BLaER1 (cell line): ENCODE results near the gene ITGA5.

ENCODE experiments used
- H3K27ac ChIP-seq: shearing (Covaris generic); formaldehyde crosslinking; 2 replicates; pipeline ENCODE4 v1.8.1; 2022
- H3K27me3 ChIP-seq: shearing (Covaris generic); formaldehyde crosslinking; 2 replicates; pipeline ENCODE4 v1.8.1; 2022
- H3K36me3 ChIP-seq: shearing (Covaris generic); formaldehyde crosslinking; 2 replicates; pipeline ENCODE4 v1.8.1; 2022
- H3K4me1 ChIP-seq: shearing (Covaris generic); formaldehyde crosslinking; 2 replicates; pipeline ENCODE4 v1.8.1; 2022
- H3K4me2 ChIP-seq: shearing (Covaris generic); formaldehyde crosslinking; 2 replicates; pipeline ENCODE4 v1.8.1; 2022
- H3K4me3 ChIP-seq: shearing (Covaris generic); formaldehyde crosslinking; 2 replicates; pipeline ENCODE4 v1.8.1; 2022
- H3K9ac ChIP-seq: shearing (Covaris generic); formaldehyde crosslinking; 2 replicates; pipeline ENCODE4 v1.8.1; 2022
- H3K9me3 ChIP-seq: shearing (Covaris generic); formaldehyde crosslinking; 2 replicates; pipeline ENCODE4 v1.8.1; 2022
- H4K20me1 ChIP-seq: shearing (Covaris generic); formaldehyde crosslinking; 2 replicates; pipeline ENCODE4 v1.8.1; 2022
- Cebpa-rat ChIP-seq: shearing (Covaris generic); IDR thresholded peaks from 2 replicates; pipeline ENCODE4 v1.8.1; 2022

Gene ITGA5

DNA sequence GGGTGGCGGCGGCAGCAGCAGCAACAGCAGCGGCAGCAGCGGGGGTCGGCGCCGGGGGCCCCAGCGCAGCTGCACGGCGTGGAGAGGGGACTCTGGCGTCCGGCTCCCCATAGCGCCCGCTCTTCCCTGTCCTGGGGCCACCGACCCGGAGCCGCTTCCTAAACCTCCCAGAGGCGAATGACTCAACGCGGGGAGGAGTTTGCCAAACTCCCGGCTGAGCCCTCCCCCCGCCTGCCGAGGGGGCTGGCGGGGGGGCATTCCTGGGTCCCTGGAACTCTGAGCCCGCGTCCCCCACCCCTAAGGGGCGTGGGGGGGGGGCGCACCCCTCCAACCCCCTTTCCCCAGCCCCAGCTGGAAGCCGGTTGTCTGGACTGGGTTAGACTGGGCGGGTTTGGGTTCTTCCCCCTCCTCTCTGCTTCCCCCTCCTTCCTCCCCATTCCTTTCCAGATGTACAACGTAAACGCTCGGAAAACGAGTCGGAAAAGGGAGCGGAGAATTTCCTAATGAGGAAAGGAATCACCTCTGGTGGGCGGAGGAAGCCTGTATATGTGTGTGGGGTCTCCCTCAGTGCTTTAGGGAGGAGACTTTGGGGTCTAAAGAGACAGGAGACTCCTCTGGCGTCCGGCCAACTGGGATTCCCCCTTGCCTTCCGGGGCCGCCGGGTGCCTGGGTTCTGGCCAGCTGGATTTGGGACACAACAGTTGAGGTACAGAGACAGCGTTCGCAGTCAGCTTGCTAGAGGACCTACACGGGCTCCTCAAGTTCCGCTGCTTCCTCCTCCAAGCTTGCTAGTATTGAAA, at the start of gene ITGA5:
ITGA5 (minus strand) TSS at position 179 of the 800 bp plus-strand sequence; CDS start at position 111, 68 bp downstream.
- no peak for TF ChIP-seq Cebpa-rat
- H3K27ac ChIP-seq = peak within 1 kb of the TSS; percentile 98
- H3K27me3 ChIP-seq = no peaks in the 10 kb centered on the region
- H3K9ac ChIP-seq = peak within 1 kb of the TSS; percentile 98
- no peaks in the 10 kb centered on the region; the same call in 1 of the 2 replicates for H4K20me1 ChIP-seq
- peak within 1 kb of the TSS; percentile 98 for H3K4me3 ChIP-seq
- no peaks in the 10 kb centered on the region for H3K36me3 ChIP-seq
- peak within 1 kb of the TSS; percentile 93 for H3K4me2 ChIP-seq
- peaks cover 69% of the 10 kb centered on the region for H3K4me1 ChIP-seq
- H3K9me3 ChIP-seq = no peaks in the 10 kb centered on the region

DNA sequence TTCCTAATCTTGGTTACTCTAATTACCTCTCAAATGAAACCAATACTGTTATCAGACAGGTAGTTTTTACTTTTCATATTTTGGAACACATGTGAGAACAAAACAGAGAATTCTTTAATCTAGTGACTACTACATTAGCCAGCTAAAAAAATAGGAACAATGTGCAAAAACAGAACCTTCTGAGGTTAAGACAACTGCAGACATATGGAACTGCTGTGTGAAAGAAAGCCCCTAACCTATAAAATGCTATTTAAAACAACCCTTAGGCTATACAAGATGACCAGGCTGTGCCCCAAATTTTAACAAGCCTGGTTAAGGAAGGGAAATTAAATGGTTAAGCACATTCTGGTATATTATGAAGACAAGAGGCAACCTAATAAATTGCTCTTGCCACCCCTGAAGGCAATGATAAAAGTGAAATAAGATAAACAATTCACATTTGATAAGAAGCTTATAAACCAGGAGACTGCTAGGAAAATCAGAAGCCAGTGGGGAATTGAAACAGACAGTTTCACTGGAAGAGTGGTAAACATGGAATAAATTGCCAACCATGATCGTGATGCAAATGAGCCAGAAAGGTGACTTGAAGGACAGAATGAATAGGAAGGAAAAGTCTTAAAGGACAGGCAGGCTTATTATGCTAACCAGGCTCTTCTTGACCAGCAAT, 46.9 kb upstream of the ITGA5 start:
- H3K4me1 ChIP-seq = no peaks in the 10 kb centered on the region
- H3K9me3 ChIP-seq = no peaks in the 10 kb centered on the region
- H3K36me3 ChIP-seq = no peaks in the 10 kb centered on the region
- no peak overlapping the region for H3K4me2 ChIP-seq
- H4K20me1 ChIP-seq = no peaks in the 10 kb centered on the region
- no peak overlapping the region for H3K27ac ChIP-seq
- no peak for TF ChIP-seq Cebpa-rat
- no peak overlapping the region for H3K9ac ChIP-seq
- H3K27me3 ChIP-seq = no peaks in the 10 kb centered on the region
- H3K4me3 ChIP-seq = no peak overlapping the region

DNA sequence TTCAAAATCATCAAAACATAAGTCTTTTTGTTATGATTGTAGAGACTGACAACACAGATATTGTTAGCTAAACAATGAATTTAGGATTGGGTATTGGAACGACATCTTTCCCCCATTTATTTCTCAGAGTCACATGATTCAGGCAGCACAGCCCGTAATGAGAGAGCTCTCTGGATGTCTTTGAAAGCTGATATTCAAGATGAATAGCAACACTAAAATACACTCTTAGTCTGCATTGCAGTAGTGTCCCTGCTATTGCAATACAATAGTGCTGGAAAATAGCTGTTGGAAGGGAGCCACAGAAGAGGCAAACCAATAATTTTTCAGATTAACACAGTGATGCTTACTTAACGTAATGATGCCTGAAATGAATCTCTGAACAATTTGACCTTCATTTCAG, 44.4 kb upstream of the ITGA5 start:
- Histone ChIP-seq H3K4me2 (no peak overlapping the region), H3K27me3 (no peaks in the 10 kb centered on the region), H3K9me3 (no peaks in the 10 kb centered on the region), H3K4me1 (no peaks in the 10 kb centered on the region), H3K27ac (no peak overlapping the region), H3K9ac (no peak overlapping the region), H4K20me1 (no peaks in the 10 kb centered on the region), H3K36me3 (no peaks in the 10 kb centered on the region), H3K4me3 (no peak overlapping the region)
- no peak for TF ChIP-seq Cebpa-rat

DNA sequence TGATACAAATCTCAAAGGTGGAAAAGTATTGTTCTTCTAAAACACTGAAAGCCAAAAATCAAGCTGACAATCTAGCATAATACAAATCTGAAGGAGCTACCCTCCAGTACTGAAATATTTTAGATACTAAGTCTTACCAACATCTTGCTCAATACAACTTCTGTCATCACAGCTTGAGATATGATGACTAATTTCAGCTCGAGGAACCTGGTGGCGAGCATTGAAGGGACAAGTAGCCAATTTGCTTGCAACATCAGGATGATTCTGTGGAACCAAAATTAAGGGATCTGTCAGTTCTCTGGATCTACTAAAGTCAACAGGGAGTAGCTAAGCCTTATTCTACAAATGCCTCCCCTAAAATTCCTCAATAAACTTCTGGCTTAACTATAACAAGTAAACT, 44.0 kb upstream of the ITGA5 start:
- no peaks in the 10 kb centered on the region for H3K4me1 ChIP-seq
- no peaks in the 10 kb centered on the region for H4K20me1 ChIP-seq
- H3K9me3 ChIP-seq = no peaks in the 10 kb centered on the region
- H3K9ac ChIP-seq = no peak overlapping the region
- no peak overlapping the region for H3K4me3 ChIP-seq
- no peak overlapping the region for H3K4me2 ChIP-seq
- H3K36me3 ChIP-seq = no peaks in the 10 kb centered on the region
- TF ChIP-seq Cebpa-rat = no peak
- H3K27me3 ChIP-seq = no peaks in the 10 kb centered on the region
- no peak overlapping the region for H3K27ac ChIP-seq

DNA sequence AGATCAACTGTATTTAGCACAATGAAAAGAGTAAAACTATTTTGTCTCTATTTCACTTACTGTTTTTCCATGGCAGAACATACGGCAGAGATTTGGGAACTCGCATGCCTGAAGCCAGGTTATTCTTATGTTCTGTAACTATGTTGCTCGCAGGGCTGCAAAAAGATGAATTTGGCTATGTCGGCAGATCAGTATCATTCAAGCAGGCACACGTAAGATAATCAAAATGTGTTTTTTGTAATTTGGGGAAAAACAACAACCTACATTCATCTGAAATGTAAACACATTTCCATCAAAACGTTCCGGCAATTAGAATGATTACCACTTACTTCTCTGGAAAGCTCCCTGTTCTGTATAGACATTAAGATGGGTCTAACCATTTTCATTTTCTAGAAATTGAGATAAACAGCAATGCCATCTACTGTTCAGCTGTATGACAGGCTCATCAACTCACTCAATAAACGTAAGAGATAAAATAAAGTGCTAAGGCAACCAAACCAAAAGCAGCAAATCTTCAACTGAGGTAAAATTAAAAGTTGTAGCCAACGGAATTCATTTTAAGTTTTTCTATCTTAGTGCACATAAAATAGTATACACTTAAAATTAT, 41.4 kb upstream of the ITGA5 start:
- Histone ChIP-seq H3K27ac (no peak overlapping the region), H3K4me3 (no peak overlapping the region), H3K9ac (no peak overlapping the region), H3K36me3 (no peaks in the 10 kb centered on the region), H3K4me1 (no peaks in the 10 kb centered on the region), H4K20me1 (no peaks in the 10 kb centered on the region), H3K27me3 (no peaks in the 10 kb centered on the region), H3K4me2 (no peak overlapping the region), H3K9me3 (no peaks in the 10 kb centered on the region)
- no peak for TF ChIP-seq Cebpa-rat

DNA sequence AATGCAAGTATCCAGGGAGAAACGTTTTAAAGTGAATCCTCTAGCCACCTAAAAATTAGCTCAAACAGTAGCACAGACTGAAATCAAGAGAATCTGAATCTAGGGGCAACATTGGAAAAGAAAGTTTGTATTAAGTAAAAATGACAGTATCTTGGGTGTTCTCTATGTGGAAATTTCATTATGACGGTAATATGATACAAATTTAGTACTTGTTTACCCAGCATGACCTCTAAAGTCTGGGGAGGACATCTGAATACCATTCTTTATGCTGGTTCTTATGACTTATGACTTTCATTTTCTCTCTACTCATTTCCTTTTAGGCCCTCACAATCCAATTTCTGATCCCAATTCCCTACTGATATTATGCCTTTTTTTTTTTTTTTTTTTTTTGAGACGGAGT, 40.3 kb upstream of the ITGA5 start:
- TF ChIP-seq Cebpa-rat = no peak
- Histone ChIP-seq H3K27ac (no peak overlapping the region), H3K36me3 (no peaks in the 10 kb centered on the region), H3K27me3 (no peaks in the 10 kb centered on the region), H3K4me1 (no peaks in the 10 kb centered on the region), H3K9ac (no peak overlapping the region), H3K4me3 (no peak overlapping the region), H3K4me2 (no peak overlapping the region), H4K20me1 (no peaks in the 10 kb centered on the region), H3K9me3 (no peaks in the 10 kb centered on the region)

DNA sequence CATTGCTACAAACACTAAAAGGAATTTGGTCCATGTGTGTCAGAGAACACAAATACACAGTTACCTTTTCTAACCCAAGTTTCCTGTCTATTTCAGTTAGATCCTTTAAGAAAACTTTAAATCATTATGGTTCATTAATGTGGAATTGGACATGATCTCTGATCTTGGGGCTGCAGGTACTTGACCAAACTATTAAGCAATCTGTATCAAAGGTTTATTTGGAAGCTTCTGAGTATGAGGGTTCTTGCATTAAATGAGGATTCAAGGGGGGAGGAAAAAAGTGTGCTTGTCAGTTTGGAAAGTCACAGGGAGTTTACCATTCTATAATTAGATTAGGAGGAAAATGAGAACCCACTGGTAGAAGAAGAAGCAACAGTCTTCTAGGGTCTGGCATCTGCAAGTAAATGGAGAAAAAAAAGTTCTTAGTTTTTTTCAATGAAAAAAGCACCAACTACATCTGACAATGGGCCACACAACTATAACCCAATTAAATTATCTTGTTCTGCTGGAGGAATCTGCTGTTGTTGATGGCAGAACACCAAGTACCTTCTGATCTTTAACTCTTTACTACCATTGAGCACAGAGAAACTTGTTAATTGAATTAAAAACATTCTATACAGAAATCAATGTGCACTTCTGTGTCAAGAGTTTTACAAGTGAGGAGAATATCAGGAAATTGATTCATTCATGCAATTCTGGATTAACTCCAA, 36.8 kb upstream of the ITGA5 start:
- Histone ChIP-seq H3K9ac (no peak overlapping the region), H3K9me3 (no peaks in the 10 kb centered on the region), H3K4me2 (no peak overlapping the region), H3K36me3 (no peaks in the 10 kb centered on the region), H3K27ac (no peak overlapping the region), H3K27me3 (no peaks in the 10 kb centered on the region), H3K4me3 (no peak overlapping the region), H4K20me1 (no peaks in the 10 kb centered on the region), H3K4me1 (no peaks in the 10 kb centered on the region)
- TF ChIP-seq Cebpa-rat = no peak

DNA sequence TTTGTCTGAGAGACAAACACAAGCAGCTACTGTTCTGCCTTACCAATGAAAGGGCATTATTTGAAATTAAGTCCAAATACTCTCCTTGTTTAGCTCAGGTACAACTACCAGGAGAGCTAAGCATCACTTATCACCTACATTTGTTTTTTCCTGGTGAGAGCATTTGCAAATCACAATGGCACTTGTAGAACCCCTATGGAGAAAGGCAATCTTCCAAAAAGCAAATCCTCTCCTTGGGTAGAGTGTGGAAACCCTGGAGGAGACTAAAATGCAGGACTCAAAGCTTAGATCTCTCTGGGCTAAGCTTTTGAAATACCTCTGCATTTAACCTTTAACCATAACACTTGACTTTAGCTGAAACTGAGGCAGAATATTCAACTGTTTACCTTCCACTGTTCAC, 33.6 kb upstream of the ITGA5 start:
- H3K27me3 ChIP-seq = no peaks in the 10 kb centered on the region
- TF ChIP-seq Cebpa-rat = no peak
- no peak overlapping the region for H3K9ac ChIP-seq

DNA sequence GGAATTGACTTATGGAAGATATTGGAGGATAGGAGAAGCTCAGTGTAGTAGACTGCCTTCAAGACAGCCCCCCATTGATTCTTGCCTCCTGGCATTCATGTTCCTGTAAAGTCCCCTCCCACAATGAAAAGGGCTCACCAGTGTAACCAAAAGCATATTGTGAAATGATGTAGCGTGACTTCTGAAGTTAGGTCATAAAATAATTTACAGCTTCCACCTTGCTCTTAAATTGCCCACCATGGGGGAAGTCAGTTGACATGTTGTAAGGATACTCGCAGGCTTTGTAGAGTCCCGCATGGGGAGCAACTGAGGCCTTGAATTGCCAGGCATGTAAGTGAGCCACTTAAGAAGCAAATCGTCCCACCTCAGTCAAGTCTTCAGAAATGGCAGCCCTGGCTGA, 29.3 kb upstream of the ITGA5 start:
- Histone ChIP-seq H3K9ac (no peak overlapping the region), H3K9me3 (no peaks in the 10 kb centered on the region), H3K4me1 (peaks cover 11% of the 10 kb centered on the region), H3K27ac (no peak overlapping the region), H3K4me3 (no peak overlapping the region), H3K27me3 (no peaks in the 10 kb centered on the region), H3K36me3 (no peaks in the 10 kb centered on the region), H4K20me1 (no peaks in the 10 kb centered on the region), H3K4me2 (no peak overlapping the region)
- no peak for TF ChIP-seq Cebpa-rat

More for the DNA sequence above, 33.6 kb upstream of the ITGA5 start:
- no peaks in the 10 kb centered on the region for H3K36me3 ChIP-seq
- H3K4me2 ChIP-seq = no peak overlapping the region
- H3K4me1 ChIP-seq = peaks cover 8% of the 10 kb centered on the region; the same call in 1 of the 2 replicates
- no peaks in the 10 kb centered on the region for H4K20me1 ChIP-seq
- no peaks in the 10 kb centered on the region for H3K9me3 ChIP-seq
- no peak overlapping the region for H3K4me3 ChIP-seq
- no peak overlapping the region for H3K27ac ChIP-seq
